Activated CD4-positive, CD25-positive, alpha-beta regulatory T cell treated with anti-CD3 and anti-CD28 coated beads, Interleukin-2, amount 50 U/mL, for 24 hours (primary cell): ENCODE results near the gene ETAA1.

Experiments used
- ATAC-seq, 2 donors: fragments of 150-1000 bp; cut with Tn5 transposase; one replicate each; pipeline ENCODE4 v1.10.0; 2021; ENCODE audit warnings: mild to moderate bottlenecking in 1 of 2, moderate library complexity in 1 of 2

Gene ETAA1

DNA sequence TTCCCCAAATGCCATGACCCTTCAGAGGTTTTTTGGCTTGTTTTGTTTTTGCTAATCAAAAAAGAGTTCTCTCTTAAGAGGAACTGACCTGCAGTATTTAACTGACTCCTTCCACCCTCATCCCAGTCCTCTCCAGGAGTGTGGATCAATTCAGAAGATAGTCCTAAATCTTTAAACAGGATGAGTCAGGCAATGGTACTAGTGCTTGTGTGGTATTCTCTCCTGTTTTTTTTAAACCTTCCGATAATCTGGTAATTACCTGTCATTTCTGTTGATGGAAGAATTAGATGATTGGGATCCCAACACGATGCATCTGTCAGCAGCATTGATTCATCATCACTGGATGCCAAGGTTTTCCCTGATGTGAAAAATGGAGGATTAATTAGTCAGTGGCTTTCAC is 41.2 kb downstream of the ETAA1 start:
- ATAC-seq: no peak

DNA sequence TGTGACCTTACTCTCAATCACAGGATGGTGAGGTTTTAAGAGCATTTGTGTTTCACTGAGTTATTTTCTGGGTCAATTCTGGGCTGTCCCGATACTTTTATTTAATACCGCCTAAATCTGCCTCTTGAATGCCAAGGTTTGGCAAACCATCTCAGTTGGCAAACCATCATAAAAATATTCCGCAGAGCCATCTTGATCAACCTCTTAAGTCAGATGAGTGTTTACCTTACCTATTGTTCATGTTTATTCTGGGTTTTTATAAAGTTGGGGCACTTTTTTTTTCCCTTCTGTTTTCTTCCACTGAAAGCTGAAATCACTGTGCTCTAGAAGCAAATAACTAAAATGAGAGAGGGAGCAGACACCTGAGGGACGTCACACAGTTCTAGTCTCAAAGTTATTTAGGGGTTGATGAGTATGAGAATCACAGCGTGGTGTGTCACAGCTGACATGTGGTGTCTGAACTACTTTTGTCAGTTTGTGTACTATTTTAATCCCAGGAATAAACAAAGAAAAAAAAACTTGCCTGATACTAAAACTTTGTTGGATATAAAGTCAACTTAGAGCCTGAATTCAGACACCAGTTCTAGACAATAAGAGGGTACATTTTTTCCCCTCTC is 48.6 kb downstream of the ETAA1 start:
- ATAC-seq: no peak

DNA sequence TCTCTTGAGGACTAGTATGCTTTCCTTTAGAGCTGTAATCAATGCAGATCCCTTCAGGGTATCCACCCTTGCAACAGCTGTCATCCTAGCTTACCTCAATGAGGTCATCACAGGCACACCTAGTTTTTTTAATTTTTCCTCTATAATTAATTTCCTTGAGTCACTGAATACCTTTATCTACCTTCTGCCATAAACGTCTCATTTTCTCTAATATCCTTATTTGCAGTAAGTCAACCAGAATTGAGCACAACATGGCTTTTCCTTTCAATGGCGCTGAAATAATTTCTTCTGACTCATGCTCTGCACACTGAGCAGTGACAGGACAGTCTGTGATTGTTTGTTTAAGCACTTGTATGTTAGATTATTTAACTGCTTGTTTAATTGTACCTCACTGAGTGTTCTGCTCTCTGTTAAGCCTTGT is 49.4 kb downstream of the ETAA1 start:
- no peak for ATAC-seq

DNA sequence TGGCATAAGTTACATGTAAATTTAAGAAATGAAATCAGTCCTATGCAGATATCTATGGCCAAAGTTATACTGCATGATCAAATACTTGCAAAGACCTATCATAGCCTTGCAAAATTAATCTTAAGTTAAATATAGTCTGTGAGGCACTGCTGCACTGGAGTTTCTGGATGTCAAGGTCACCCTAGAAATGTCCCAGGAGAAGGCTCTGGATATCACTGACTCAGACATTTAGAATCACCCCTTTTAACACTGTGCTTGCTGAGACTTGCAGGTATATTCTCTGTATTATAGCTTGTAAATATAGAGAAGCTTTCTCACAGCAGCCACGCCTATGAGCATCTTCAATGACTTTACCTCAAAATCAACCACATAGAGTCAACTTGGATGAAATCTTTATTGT is 51.5 kb downstream of the ETAA1 start:
- no peak for ATAC-seq

DNA sequence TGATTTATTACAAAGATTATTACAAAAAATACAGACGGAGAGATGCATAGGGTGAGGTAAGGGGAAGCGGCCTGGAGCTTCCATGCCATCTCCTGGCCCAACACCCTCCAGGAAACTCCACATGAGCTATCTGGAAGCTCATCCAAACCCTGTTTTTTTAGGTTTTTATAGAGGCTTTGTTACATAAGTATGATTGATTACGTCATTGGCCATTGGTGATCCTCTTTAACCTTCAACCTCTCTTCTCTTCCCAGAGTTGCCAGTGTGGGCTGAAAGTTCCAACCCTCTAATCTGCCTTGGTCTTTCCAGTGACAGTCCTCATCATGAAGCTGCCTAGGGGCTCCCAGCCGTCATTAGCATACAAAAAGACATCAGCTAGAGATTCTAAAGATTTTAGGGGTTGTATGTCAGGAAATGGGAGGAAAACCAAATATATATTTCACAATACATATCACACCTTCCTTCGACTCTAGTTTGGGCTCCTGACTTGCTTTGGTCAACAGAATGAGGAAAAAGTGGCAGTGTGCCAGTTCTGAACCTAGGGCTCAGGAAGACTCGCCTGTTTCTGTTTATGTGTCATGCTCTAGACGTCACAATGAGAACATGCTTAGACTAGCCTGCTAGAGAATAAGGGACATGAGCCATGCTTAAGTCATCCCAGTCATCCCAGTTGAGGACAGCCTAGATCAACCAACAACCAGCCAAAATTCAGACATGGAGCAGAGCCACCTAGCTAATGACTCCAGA is 54.1 kb downstream of the ETAA1 start:
- no peak for ATAC-seq

DNA sequence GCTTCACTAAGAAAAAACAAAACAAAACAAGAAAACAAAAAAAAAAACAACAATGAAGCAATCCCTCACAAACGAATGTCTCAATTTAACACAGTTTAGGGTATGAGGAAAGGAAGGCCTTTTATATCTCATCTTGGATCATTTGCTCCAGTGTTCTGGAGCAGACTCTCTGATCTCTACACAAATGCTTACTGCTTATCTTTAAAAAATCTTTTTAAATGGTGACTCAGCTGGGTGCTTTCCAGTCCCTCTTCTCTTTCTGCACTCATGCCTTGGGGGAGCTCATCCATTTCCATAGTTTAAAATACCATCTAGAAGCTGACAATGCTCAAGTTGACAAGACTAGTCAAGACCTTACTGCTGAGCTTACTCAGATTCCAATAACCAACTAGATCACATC is 56.2 kb downstream of the ETAA1 start:
- no peak for ATAC-seq

DNA sequence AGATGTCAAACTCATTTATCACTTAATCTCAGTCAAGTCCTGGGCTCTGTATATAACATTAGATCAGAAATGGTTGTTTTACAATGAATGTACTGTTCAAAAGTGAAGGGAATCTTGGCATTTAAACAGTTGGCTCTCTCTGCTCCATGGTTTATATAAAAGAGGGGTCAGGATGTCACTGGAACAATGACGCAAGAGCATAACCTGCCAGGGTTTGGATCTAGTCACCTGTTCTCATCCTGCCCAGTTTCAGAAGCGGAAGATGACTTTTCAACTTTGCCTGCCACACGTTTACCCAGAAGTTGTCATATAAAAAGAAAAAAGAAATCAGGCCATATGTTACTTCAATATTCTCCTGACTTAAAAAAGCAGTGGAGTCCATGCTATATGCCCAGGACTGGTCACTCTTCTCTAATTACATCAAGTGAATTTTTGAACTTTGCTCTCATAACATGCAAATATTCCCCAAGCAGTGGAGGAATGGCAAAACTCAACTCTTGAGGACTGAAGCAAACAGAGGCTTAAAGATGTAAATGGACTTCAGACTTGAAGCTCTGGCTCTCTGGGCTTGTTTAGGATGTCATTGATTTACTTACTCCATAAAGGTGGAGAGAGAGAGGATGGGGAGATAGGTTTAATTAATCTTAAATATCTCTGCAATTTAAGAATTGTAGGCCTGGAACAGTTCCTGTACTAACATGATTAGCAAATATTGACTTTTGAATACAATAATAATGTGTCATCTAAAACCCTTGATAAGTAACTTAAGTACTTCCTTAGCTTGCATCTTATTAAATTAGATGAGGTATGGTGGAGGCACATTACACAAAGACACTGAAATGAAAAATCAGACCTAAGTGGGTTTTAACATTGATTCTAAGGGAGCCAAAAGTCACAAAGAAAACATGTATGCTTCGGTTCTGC is 58.3 kb downstream of the ETAA1 start:
- ATAC-seq: no peak

DNA sequence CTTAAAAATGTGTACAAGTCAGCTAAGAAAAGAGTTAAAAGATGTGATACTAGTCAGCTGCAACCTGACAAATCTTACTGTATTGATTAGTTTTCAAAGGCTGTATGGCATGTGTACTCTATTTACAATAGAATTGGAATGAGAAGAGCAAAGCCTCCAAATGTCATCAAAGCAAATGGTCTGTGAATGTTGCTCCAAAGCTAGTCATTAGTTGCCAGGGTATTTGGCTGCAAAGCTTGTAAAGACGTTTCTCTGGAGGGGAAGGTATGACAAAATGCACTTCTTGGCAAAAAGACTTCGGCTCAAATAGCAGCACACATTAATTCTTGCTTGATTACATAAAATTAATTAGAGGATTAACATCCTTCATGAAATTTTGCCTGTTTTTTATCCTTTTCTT is 59.3 kb downstream of the ETAA1 start:
- ATAC-seq: no peak

DNA sequence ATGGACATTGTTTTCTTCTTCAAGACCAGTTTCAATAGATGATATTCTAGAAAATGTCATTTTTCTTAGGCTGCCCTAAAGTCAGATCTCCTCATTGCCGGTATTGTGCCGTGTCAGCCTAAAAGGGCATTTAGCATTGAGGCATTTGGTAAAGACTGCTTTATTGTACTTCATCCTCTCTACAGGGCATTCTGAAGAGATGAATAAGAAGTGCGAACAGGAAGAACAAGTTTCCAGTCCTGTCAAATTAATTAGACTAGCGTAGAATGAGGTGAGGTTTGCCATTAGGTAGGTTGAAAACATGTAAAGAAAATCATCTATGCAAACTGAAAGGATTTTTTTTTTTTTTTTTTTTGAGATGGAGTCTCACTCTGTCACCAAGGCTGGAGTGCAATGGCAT is 60.6 kb downstream of the ETAA1 start:
- no peak for ATAC-seq

DNA sequence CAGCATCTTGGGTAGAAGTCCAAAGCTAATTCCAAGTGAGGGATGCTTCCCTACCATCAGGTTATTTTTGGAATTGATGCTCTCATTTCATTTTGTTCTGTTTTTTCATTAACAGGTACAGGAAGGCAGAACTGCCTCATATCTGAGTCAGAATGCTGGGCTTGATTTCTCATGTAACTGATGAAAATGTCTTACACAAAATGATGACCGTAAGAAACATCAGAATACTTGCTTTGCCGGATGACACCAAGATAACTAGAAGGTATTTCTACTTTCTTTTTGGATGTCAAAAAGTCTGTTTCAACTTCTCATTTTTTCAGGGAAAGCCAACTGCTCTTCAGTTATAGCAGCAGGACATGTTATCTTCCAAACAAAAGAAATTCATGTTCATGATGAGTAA is 62.6 kb downstream of the ETAA1 start:
- no peak for ATAC-seq
